H1 (cell line): Measurements from ENCODE around the gene GIGYF2. TPM values are rescaled to one million over a fixed set of nuclear protein-coding genes. Genes with fewer than 3 reads are reported as not detected.

ENCODE experiments used
- ASH2L ChIP-seq: fragments of 200-600, 300-600 bp; sonication (generic); IDR thresholded peaks from one replicate; pipeline ENCODE4 v1.7.1; 2017; ENCODE audit warnings: low read length
- ATF2 ChIP-seq: IDR thresholded peaks from 2 replicates; pipeline ENCODE4 v1.6.1; 2012; ENCODE audit warnings: low read length, inconsistent platforms
- ATF3 ChIP-seq: IDR thresholded peaks from 2 replicates; pipeline ENCODE4 v1.6.1; 2011; ENCODE audit warnings: low read depth, mild to moderate bottlenecking, low read length; ENCODE audit not compliant: insufficient read depth
- CEBPB ChIP-seq: IDR thresholded peaks from 2 replicates; pipeline ENCODE4 v1.6.1; 2012; ENCODE audit warnings: low read depth, low read length
- CHD2 ChIP-seq: IDR thresholded peaks from 2 replicates; pipeline ENCODE4 v1.6.1; 2012; ENCODE audit warnings: low read length, improper control_type of control experiment
- CHD7 ChIP-seq: fragments of 300-600 bp; sonication (generic); IDR thresholded peaks from 2 replicates; pipeline ENCODE4 v1.7.1; 2012; ENCODE audit warnings: low read length, moderate library complexity, mild to moderate bottlenecking, inconsistent platforms; ENCODE audit not compliant: insufficient replicate concordance
- JUN ChIP-seq: IDR thresholded peaks from 2 replicates; pipeline ENCODE4 v1.6.1; 2011; ENCODE audit warnings: low read depth, mild to moderate bottlenecking, improper control_type of control experiment, low read length
- MAFK ChIP-seq: IDR thresholded peaks from 2 replicates; pipeline ENCODE4 v1.6.1; 2012; ENCODE audit warnings: low read depth, mild to moderate bottlenecking, improper control_type of control experiment, low read length
- SP1 ChIP-seq: IDR thresholded peaks from 2 replicates; pipeline ENCODE4 v1.6.1; 2011; ENCODE audit warnings: low read depth, low read length
- TEAD4 ChIP-seq: IDR thresholded peaks from 2 replicates; pipeline ENCODE4 v1.6.1; 2012; ENCODE audit warnings: low read depth, low read length, inconsistent platforms, mixed read lengths
- ZNF274 ChIP-seq: IDR thresholded peaks from 2 replicates; pipeline ENCODE4 v1.7.0; 2012; ENCODE audit warnings: low read length, borderline replicate concordance; ENCODE audit errors: extremely low read depth
- polyA plus RNA-seq, 7 experiments: library from polyadenylated mRNA; depleted of rRNA in 3 of 7; stranded (reverse) in 5 of 7; unstranded in 2 of 7; fragments of >200 nt in 5 of 7; fragments of 200-250 nt in 2 of 7; gene quantifications; 1 replicate in 5 of 7; 2 replicates in 1 of 7; 4 replicates in 1 of 7; pipeline versions ENCODE4 v1.2.1 to v1.2.3, GENCODE V29; 2011 to 2013; ENCODE audit warnings: missing spikeins in 2 of 7, mixed read lengths in 2 of 7
- total RNA-seq: library from RNA; stranded (reverse); fragmentation: NEBNext Ultra II Directional; extraction: Animal tissue kit (Norgen Biotek cat#: 25700); gene quantifications from 2 replicates; pipeline ENCODE4 v1.2.1, GENCODE V29; 2021

GIGYF2 gene
- total and polyA plus RNA-seq, 2 of the 8 experiments (the other 6 are each of a cell fraction or from before 2014, with no cell fraction given): 22.3 to 62.0 TPM

GRCh38 chr2:232674491-232674890, 22.6 kb upstream of the GIGYF2 start (continued):
- TF ChIP-seq CHD7 (no peak), ASH2L (no peak), ATF3 (no peak), CHD2 (no peak), SP1 (no peak), CEBPB (no peak), TEAD4 (no peak), JUN (no peak), ATF2 (no peak), MAFK (no peak), ZNF274 (no peak)
